OCI-LY3 (cell line): ENCODE results near the gene TMEM187.

Experiments
- H2AFZ ChIP-seq: fragments of 200-600, 300-600 bp; shearing (Covaris generic); 2 replicates; pipeline ENCODE4 v1.6.0; 2014; ENCODE audit warnings: antibody characterized with exemption, low read depth, low read length
- H3K27ac ChIP-seq: fragments of 200-600, 300-600 bp; sonication (generic); 2 replicates; pipeline ENCODE4 v1.5.1; 2014; ENCODE audit warnings: mild to moderate bottlenecking, low read length, moderate library complexity, mixed read lengths
- H3K27me3 ChIP-seq: fragments of 200-600, 300-600 bp; sonication (generic); 2 replicates; pipeline ENCODE4 v1.6.1; 2014; ENCODE audit warnings: low read depth, low read length, mixed read lengths
- H3K36me3 ChIP-seq: fragments of 200-600, 300-600 bp; sonication (generic); replicated peaks from 2 replicates; pipeline ENCODE3; 2014; ENCODE audit warnings: low read depth, low read length, mixed read lengths
- H3K4me1 ChIP-seq: fragments of 300-600, 200-600 bp; sonication (generic); 2 replicates; pipeline ENCODE4 v1.6.1; 2014; ENCODE audit warnings: low read length, mixed read lengths
- H3K4me2 ChIP-seq: fragments of 200-600, 300-600 bp; sonication (generic); 2 replicates; pipeline ENCODE4 v1.6.1; 2014; ENCODE audit warnings: low read length, mixed read lengths
- H3K4me3 ChIP-seq: fragments of 300-600, 200-600 bp; sonication (generic); 2 replicates; pipeline ENCODE4 v1.5.1; 2014; ENCODE audit warnings: antibody characterized with exemption, mild to moderate bottlenecking, low read length, moderate library complexity
- H3K79me2 ChIP-seq: fragments of 300-600, 200-600 bp; shearing (Covaris generic); 2 replicates; pipeline ENCODE4 v1.6.1; 2014; ENCODE audit warnings: mild to moderate bottlenecking, low read length, mixed read lengths
- H3K9ac ChIP-seq: fragments of 300-600, 200-600 bp; shearing (Covaris generic); 2 replicates; pipeline ENCODE4 v1.6.0; 2014; ENCODE audit warnings: mild to moderate bottlenecking, low read length, moderate library complexity
- H3K9me3 ChIP-seq: fragments of 200-600, 300-600 bp; shearing (Covaris generic); 2 replicates; pipeline ENCODE4 v1.6.1; 2014; ENCODE audit warnings: low read length, mixed read lengths; ENCODE audit not compliant: insufficient read depth
- H4K20me1 ChIP-seq: fragments of 200-600, 300-600 bp; sonication (generic); 2 replicates; pipeline ENCODE4 v1.6.1; 2016; ENCODE audit warnings: low read length, mixed read lengths; ENCODE audit not compliant: insufficient read depth
- CTCF ChIP-seq: fragments of 200-600, 300-600 bp; sonication (generic); IDR thresholded peaks from 2 replicates; pipeline ENCODE4 v1.5.1; 2014; ENCODE audit warnings: antibody characterized with exemption, low read length, low read depth
- EZH2phosphoT487 ChIP-seq: fragments of 200-600 bp; shearing (Covaris generic); IDR thresholded peaks from 2 replicates; pipeline ENCODE4 v1.6.1; 2018; ENCODE audit warnings: antibody characterized with exemption, mixed run types, low read depth

Gene TMEM187

GRCh38 chrX:154023276-154024000 is 50.9 kb downstream of the TMEM187 start:
- TF ChIP-seq CTCF: no peak
- TF ChIP-seq EZH2phosphoT487: no peak
- peaks cover 7% of the 10 kb centered on the region for H3K36me3 ChIP-seq
- peaks cover 12% of the 10 kb centered on the region for H3K4me1 ChIP-seq
- no peaks in the 10 kb centered on the region for H3K9me3 ChIP-seq
- H3K4me2 ChIP-seq: no peak overlapping the region
- H3K4me3 ChIP-seq: no peak overlapping the region
- H2AFZ ChIP-seq: no peak overlapping the region
- H3K79me2 ChIP-seq: peaks cover 30% of the 10 kb centered on the region
- no peak overlapping the region for H3K27ac ChIP-seq
- no peaks in the 10 kb centered on the region for H4K20me1 ChIP-seq
- H3K27me3 ChIP-seq: no peaks in the 10 kb centered on the region
- H3K9ac ChIP-seq: no peak overlapping the region

- no peak overlapping the region for H3K4me2 ChIP-seq
- peaks cover 2% of the 10 kb centered on the region for H3K36me3 ChIP-seq
- no peak overlapping the region for H3K9ac ChIP-seq
- no peak overlapping the region for H3K27ac ChIP-seq
- H3K79me2 ChIP-seq: peaks cover 21% of the 10 kb centered on the region
- H4K20me1 ChIP-seq: no peaks in the 10 kb centered on the region
- H3K4me3 ChIP-seq: no peak overlapping the region
- H3K9me3 ChIP-seq: no peaks in the 10 kb centered on the region
- H2AFZ ChIP-seq: no peak overlapping the region
- H3K4me1 ChIP-seq: peaks cover 11% of the 10 kb centered on the region
- H3K27me3 ChIP-seq: no peaks in the 10 kb centered on the region
- TF ChIP-seq CTCF (no peak), EZH2phosphoT487 (no peak)
Observed at GRCh38 chrX:154024271-154024670, 51.7 kb downstream of the TMEM187 start.

GRCh38 chrX:154025230-154025629 is 52.7 kb downstream of the TMEM187 start:
- Histone ChIP-seq H3K4me2 (no peak overlapping the region), H3K36me3 (peaks cover 5% of the 10 kb centered on the region), H3K79me2 (peaks cover 13% of the 10 kb centered on the region), H4K20me1 (no peaks in the 10 kb centered on the region), H2AFZ (no peak overlapping the region), H3K9ac (no peak overlapping the region), H3K27me3 (no peaks in the 10 kb centered on the region), H3K4me3 (no peak overlapping the region), H3K9me3 (no peaks in the 10 kb centered on the region), H3K27ac (no peak overlapping the region), H3K4me1 (peaks cover 11% of the 10 kb centered on the region)
- no peak for TF ChIP-seq CTCF
- no peak for TF ChIP-seq EZH2phosphoT487

- no peak overlapping the region for H3K27ac ChIP-seq
- no peaks in the 10 kb centered on the region for H4K20me1 ChIP-seq
- H3K36me3 ChIP-seq: peaks cover 8% of the 10 kb centered on the region
- TF ChIP-seq CTCF (no peak), EZH2phosphoT487 (no peak)
- peaks cover 3% of the 10 kb centered on the region for H3K4me1 ChIP-seq
- H3K9ac ChIP-seq: no peak overlapping the region
- H3K9me3 ChIP-seq: no peaks in the 10 kb centered on the region
- no peak overlapping the region for H3K4me2 ChIP-seq
- H3K79me2 ChIP-seq: peaks cover 1% of the 10 kb centered on the region; the same call in 1 of the 2 replicates
- no peak overlapping the region for H3K4me3 ChIP-seq
- no peaks in the 10 kb centered on the region for H3K27me3 ChIP-seq
- H2AFZ ChIP-seq: no peak overlapping the region
Observed at GRCh38 chrX:154026136-154027021, 53.8 kb downstream of the TMEM187 start.
